ENCODE data around the gene TUBB1.

DNA sequence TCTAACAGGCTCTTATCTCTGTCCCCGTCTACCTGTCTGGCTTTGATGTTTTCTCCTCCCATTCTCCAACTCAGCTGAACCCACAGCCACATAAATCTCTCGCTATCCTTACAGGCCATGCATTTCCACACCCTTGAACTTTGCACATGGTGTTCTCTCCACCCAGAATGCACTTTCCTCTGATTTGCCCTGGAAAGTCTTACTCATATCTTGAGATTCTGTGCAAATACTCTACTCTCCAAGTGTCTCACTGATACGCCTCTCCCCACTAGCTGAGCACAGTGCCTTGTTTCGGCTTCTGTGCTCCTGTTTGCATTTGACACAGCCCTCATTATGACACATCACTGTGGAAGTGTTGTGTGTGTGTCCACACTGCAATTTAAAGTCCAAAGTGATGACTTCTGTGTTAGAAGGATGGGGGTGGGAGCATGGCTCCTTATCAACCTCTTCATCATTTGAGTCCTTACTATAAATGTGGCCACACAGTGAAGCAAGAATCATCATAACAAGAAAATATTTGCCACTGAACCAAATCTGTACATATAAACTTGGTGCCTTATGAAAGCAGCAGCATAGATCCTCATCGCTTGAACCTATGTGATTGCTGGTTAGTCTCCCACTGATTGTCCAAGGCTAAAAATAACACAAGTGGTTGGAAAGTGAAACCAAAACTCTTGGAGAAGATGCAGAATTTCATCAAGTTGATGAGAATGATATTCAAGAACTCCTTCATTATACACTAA lies 28.9 kb downstream of the TUBB1 start:
- TF ChIP-seq, protein P1, sequence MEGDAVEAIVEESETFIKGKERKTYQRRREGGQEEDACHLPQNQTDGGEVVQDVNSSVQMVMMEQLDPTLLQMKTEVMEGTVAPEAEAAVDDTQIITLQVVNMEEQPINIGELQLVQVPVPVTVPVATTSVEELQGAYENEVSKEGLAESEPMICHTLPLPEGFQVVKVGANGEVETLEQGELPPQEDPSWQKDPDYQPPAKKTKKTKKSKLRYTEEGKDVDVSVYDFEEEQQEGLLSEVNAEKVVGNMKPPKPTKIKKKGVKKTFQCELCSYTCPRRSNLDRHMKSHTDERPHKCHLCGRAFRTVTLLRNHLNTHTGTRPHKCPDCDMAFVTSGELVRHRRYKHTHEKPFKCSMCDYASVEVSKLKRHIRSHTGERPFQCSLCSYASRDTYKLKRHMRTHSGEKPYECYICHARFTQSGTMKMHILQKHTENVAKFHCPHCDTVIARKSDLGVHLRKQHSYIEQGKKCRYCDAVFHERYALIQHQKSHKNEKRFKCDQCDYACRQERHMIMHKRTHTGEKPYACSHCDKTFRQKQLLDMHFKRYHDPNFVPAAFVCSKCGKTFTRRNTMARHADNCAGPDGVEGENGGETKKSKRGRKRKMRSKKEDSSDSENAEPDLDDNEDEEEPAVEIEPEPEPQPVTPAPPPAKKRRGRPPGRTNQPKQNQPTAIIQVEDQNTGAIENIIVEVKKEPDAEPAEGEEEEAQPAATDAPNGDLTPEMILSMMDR (conservative IDR thresholded peaks at IDR 0.05; ENCODE audit: low read length), result no peak
- TF ChIP-seq EZH2phosphoT487 (IDR thresholded peaks at IDR 0.05; ENCODE audit: borderline replicate concordance), result no peak

All from Loucy (cell line).